GM18909 (cell line): ENCODE data around the gene ZSWIM6.

Experiments used
- ATAC-seq: cut with Tn5 transposase; IDR thresholded peaks from one replicate; pipeline ENCODE4 v1.9.1; 2021; ENCODE audit warnings: mild to moderate bottlenecking; ENCODE audit not compliant: unreplicated experiment, poor library complexity

The ZSWIM6 gene

DNA sequence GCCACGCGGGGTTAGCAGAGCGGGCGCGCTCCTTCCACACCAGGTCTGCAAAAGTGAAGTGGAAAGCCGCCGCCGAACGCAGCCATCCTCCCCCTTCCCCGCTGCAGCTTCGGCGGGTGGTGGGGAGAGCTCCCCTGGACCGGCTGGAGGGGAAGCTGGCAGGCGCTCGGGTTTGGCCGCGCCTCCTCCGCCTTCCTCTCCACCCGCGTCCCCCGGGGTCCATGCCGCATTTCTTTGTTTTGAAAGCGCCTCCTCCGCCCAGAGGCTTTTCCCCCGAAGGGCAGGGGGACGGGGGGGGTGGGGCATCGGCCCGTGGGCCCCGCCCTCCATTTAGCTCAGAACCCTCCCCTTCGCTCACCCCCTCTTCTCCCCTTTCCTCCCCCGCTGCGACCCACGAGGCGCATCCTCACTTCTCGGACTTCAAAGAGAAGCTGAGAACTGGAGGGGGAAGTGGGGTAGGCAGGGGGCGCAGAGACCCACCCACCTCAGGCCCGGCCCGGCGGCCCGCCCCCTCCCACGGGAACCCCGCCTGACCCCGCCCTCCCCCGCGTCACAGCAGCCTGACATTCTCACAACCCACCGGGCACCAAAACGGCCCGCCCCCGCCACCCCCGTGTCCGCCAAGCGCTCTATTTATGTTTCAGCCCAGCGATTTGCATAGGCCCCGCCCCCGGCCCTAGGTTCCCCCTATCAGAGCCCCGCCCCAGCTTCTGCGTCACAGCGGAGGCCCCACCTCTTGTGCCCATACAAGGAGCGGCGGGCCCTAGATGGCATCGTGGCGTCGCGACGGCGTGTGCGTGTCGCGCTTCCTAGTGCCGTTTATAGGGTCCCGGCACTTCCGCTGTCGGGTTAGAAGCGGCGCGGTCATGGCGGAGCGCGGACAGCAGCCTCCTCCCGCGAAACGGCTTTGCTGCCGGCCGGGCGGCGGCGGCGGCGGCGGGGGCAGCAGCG is at the start of gene ZSWIM6:
Gene ZSWIM6 (plus strand): TSS at position 852 of the 951 bp plus-strand sequence. CDS start 15 bp downstream, at position 867.
- ATAC-seq, result peak; percentile 80

DNA sequence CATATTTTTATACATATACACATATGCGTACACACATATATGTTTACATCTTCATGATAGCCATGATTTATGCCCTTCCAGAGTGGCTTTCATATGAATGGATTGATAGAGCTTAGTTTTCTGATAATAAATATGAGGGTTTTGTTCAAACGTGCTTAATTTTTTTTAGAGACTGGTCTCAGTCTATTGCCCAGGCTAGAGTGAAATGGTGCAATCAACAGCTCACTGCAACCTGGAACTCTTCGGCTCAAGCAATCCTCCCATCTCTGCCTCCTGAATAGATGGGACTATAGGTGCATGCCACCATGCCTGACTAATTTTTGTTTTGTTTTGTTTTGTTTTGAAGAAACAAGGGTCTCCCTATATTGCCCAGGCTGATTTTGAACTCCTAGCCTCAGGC is 48.6 kb upstream of the ZSWIM6 start:
- no peak for ATAC-seq

DNA sequence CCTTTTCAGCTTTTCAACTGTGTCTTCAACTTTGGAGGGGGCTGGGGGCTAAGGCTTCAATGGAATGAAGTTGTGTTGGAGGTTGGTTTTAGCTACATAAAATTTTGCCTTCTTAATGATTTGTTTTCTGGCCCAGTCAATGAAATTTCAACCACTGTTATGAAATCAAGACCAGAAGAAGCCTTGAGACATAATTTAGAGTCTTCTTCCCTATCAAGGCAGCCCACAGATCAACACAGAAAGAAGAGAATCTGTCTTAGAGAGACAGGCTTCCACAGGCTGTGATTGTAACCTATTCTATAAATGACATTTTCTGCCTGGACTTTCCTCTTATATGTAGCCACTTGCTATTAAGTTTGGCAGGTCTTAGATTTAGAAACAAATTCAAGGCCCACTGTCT is 46.5 kb upstream of the ZSWIM6 start:
- no peak for ATAC-seq

DNA sequence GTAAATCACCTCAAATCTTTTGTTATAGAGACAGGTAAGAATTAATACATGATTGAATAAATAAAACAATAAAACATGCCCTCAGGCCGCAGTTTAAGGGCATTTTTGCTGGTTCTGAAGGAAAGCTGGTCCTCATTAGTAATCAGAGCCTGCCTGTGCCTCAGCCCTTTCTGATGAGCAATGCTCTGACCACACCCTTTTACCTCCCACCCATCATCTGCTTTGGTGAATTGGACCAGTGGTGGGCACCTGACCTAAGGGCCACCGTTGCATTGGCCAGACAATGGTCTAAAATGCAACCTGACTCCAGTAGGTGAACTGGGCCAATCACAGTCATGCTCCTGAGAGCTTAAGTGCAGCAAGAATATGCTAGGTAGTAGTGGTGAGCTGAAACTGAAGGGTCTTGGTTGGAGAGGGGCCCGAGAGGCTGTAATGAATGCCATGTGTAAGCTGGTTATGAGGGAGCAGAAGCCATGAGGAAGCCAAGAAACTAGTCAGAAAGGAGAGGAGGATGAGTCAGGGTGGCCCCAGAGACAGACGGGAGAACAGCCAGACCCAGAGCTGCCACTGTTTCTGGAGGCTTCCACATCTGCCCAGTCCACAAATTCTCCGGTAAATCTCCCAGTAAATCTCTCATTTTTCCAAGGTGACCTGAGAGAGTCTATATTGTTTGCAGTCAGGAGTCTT is 45.5 kb upstream of the ZSWIM6 start:
- no peak for ATAC-seq

DNA sequence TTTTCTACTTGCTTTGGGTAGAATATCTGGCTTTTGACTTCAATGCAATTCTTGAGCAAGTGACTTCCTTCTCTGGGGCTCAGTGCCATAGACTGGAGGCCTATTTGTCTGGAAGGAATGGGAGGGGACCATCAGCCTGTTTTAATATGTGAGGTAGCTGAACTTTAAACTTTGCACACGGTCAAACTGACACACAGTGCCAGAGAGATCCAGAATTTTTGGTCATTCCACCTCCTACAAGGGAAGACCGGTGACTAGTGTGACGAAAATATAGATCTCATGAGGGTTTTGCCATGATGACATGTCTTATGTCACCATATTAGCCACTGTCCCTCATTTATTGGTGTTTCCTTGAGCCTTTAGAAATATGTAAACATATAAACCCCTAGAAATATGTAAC is 44.6 kb upstream of the ZSWIM6 start:
- ATAC-seq, result no peak

DNA sequence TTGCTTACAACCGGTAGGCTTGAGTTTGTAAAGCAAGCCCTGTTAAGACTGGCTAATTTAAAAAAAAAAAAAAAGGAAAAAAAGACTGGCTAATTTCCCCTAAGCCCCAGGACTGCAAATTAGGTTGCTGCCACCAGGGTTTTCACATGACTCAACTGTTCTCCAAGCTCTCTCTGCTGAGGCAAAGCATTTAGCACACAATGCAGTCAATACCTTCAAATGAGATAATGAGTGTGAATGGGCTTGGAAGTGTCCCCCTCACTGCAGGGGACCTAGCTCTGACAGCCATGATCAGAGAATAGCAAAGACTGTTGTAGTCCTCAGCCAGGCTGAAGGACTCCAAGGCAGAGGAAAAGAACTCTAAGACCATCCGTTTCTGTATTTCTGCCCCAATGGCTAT is 42.8 kb upstream of the ZSWIM6 start:
- no peak for ATAC-seq

DNA sequence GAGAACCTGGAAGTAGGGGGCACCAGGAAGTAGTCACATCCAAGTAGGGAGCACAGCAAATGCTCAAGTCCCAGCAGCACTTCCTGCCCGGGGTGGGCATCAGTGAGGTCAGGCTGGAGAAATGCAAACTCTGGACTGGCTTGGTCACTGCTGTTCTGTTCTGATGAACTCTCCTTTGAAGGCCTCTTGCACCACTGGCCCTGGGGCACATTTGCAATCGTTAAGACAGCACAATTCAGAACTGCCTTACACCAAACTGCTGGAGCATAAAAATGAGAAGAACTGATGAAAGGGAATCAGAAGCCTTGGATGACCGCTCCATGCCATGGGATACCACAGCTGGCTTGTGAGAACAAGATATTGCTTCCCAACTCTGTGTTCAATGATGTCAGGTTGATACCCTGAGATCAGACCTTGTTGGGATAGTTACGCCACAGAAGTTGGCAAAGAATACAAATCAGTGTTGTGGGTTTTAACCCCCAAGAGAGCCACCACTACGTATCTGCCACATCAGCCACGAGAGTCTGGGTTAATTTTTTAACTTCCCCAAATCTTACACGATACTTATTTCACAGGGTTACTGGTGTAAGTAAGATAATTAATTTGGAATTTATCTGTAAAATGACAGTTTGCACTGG is 42.3 kb upstream of the ZSWIM6 start:
- no peak for ATAC-seq

DNA sequence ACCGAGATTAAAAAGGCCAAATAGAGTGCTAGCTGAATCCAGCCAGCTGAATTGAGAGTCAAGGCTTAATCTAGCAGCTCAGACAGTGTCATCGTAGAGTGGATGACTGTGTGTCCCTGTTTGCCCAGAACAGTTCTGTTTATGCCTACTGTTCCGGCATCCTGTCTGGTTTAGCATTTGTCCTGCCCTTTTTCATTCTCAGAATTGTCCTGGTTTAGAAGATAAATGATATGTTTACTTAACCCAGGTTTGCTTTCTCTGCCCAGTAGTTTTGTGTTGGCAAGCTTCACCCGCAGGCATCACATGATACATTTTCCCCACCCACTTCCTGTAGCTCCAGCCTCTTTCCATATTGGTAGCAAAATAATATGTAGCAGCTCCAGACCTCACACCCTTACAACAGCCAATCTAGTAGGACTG is 41.3 kb upstream of the ZSWIM6 start:
- no peak for ATAC-seq

DNA sequence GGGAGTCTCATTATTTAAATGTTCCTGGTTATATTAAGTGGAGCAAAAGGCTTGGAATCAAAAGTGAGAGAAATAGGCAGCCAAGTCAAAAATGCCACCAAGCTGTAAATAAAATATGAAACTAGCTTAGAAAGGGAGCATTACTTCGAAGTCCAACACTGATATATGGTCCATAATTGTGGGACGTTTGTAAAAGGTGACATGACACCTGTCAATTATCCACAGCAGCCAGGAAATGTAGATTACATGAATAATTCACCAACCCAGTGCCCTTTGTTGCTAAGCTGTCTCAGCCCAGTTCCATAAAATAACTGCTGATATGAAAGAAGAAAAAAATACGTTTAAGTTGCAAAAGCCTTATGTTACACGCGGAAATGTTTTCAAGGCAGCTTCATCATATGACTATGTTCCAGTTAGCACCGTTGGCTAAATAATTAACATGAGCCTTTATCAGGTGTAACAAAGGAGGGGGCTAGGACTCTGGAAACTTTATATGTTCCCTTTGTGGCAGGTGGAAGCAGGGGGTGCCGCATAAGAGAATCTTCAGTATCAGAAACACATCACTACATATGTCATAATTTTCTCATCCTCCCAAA is 39.9 kb upstream of the ZSWIM6 start:
- no peak for ATAC-seq

DNA sequence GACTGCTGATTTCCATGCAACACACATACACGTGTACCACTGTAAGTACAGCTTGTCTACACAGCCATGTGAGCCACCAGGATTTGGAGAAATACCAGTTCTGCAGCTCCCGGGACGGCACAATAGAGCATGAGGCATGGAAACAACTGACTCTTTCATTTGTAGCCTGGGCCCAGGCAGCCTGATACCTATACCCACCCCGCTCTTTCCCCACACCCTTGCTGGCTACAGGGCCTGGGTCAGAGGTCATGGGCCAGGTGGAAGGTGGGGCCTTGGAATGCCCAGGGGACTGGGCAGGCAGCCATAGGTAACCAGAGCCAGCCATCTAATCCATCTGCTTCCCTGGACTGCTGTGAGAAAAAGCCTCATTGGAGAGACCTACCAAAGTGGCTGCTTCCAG is 39.0 kb upstream of the ZSWIM6 start:
- ATAC-seq, result no peak

DNA sequence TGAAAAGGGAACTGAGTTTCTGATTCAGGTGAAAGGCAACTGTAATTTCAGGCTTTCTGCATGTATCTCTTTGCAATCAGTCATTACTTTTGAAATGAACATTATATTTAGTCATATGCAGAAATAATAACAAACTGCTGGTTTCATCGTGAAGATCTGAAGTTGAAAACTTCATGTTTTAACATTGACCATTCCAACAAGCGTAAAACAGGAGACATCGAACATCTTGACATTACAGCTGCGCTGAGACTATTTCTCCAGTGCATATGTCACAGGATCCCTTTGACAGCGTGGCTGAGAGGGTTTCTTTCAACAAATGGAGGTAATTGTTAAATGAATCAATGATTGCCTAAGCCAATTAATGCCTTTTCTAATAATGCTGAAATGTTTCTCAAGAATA is 38.2 kb upstream of the ZSWIM6 start:
- ATAC-seq, result no peak

DNA sequence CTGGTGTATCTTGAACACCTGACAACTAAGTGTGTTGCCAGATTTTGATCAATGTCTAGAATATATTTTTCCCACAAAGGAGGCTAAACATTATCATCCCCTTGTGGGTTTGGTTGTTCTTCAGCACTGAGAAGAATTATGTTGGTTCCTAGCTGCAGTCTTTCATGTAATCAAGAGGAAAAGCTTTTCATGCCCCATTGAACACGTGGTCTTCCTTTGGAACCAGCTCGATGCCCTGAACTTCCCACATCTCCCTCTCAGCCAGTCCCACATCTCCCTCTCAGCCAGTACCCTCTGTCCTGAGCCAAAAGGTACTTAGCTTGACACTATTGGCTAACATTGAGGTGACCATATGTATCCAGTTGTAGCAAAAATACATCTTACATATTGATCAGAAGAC is 36.7 kb upstream of the ZSWIM6 start:
- no peak for ATAC-seq

DNA sequence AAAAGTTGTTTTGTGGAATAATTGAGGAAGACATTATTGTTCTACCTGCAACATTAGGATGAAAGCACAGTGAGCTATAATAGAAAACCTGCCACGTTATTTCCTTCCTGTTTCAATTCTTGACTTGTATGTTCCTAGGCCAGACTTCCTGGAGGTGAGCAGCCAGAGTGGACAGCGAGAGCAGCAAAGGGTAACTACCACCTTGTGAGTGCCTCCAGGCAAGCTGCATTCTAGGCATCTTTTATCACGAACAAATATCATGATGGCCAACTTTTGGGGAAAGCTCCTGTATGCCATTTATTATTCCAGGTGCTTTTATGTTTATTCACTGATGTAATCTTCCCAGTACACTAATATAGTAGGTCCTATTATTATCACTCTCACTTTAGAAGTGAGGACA is 34.0 kb upstream of the ZSWIM6 start:
- ATAC-seq, result no peak

DNA sequence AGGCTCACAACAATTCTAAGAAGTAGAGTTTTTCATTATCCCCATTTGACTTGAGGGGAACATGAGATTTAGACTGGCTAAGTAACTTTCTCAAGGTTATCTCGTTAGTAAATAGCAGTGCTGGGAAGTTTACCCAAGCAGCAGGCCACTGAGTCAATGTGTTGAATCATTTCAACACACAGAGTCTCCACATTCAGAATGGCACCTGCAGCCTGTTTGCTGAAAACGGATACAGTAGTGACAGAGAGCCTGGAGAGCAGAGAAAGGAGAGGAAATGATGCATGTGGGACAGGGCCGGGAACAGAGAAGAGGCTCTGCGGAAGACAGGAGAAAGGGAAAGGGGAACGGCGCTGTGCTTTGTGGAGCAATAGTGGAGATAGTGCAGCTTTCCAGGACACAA is 33.5 kb upstream of the ZSWIM6 start:
- ATAC-seq, result no peak

DNA sequence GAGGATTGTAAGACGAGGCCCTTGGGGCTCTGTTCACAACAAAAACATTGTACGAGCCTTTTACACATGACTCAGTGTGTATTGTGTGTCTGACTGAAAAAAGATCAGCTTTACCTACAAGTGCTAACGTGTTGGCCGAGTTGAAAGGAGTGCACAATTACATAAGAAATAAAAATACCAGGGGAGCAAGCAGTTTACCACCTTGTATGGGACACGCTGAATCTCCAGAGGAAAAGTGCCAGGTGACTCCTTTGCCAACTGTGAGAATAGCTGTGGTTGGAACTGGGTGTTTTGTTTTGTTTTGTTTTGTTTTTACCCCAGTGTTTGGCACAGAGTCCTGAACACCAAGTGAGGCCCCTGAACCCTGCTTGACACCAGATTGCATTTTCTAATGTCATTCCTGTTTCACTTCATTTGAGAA is 32.8 kb upstream of the ZSWIM6 start:
- ATAC-seq, result no peak

DNA sequence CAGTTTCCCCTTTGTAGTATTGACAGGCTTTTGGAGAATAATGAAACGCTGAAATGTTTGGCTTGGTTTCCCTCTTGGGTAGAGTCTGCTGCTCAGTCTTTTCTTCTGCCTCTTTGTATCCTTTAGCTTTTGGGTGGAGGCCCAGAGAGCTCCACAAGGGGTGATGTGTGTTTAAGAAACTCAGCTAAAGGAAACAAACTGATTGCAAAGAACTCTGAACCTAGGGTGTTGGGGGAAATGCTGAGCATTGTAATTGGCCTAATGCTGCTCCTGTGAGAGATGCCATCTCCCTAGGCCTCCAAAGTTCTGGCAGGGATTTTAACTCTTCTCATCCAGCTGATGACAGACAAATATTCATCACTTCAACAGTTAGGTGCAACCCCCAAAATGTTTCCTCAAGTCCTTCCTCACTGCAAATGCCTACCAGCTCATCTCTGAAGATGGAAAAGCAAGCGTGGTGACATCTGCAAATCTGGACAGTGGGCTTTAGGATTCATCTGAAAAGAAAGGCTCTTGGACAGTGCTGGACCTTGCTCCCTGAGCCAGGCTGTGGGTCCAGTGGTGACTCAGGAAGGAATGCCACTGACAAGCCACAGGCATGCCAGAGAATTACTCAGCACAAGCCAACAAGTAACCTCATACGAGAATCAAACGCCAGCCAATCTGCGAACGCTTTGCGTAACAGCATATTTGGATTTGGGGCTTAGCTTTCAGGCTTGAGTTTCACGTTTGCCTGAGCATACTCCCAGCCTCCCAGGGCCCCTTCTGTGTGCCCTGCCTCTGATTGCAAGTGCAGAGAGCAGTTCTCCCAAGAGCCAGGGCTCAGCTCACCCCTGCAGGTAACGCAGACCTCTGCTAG is 30.5 kb upstream of the ZSWIM6 start:
- ATAC-seq, result no peak

DNA sequence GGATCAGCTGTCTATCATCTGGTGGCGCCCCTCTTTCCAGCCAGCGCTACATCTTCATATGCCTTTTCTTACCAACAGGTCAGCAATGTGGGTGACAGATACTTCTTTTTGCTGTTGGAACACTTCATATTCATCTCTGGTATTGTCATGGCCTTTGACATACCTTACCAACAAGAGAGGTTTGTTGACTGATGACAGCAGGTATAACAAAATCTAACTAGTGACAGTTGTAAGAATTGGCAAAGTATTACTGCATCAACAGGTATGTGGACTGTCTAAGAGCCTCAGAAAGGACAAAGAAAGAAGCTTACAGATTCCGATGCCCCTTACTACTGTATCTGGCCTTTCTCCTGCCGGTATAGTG is 29.9 kb upstream of the ZSWIM6 start:
- ATAC-seq, result no peak

DNA sequence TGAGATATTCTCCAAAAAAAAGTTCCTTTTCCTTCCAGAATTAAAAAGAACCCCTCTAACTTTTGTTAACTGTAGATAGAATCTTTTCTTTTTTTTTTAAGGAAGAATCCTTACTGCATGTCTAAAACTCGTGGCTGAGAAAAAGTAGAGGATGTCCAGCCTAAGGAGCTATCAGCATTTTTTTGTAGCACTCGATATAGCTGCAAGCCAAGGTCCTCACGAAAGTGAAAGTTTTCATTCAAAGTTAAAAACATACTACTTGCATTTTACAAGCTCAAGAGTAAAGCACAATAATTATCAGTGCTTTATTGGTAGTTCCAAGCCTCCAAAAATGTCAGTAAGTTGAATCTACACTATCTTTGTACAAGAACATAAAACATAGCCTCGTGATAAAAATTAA is 28.7 kb upstream of the ZSWIM6 start:
- ATAC-seq, result no peak

DNA sequence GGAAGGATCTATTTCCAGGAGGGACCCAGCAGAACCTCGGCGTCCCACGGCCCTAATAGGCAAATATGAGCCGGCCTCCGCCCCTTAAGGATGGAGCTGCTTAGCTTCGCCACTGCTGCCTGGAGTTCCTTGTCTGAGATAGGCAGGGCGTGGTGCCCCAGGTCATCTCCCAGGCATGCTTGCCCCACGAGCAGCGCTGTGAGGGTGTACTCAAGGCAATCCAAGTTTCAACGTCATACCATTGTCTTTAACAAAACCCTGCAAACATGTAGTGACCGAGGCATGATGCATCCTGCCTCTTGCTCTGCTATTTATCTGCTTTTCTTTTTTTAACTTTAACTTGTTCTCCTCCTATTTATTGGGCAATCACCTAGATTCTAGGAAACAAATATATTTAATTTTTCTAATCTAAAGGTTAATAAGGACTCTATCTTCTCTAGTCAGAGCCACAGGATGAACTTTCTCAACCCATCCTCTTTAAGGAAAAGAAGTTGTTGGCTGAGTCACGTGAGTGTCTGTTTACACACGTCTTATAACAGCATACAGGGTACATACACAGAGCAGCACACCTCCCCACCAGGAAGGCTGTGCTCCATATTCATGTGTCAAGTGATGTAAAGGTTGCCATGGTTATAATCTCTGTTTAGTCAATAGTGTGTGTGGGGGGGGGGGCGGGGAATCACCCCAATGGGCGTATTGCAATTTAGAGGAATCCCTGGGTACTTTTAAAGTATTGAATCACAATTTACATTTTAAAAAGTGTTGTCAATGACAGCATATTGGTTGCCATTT is 27.3 kb upstream of the ZSWIM6 start:
- no peak for ATAC-seq
